Measurements from ENCODE around the gene ZBTB8OS. TPM values are rescaled to one million over a fixed set of nuclear protein-coding genes. Genes with fewer than 3 reads are reported as not detected.
"Not testable (repeated sequence)": the region's sequence is repeated elsewhere in the genome, so short reads cannot be mapped to it uniquely, and the experiment has no call there.

ZBTB8OS gene
- total and polyA plus RNA-seq, 9 of the 15 experiments (the other 6 are each of a cell fraction or from before 2014, with no cell fraction given), result 54.8 to 230 (median 107) TPM

DNA sequence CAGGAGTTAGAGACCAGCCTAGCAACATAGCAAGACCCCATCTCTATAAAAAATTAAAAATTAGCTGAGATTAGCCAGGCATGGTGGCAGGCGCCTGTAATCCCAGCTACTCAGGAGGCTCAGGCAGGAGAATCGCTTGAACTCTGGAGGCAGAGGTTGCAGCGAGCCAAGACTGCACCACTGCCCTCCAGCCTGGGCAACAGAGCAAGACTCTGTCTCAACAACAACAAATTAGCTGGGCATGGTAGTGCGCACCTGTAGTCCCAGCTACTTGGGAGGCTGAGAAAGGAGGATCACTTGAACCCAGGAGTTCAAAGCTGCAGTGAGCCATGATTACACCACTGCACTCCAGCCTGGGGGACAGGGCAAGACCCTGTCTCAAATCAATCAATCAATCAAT is 20.2 kb downstream of the ZBTB8OS start:
- in situ Hi-C loops (cut with MboI), result not testable (repeated sequence)

DNA sequence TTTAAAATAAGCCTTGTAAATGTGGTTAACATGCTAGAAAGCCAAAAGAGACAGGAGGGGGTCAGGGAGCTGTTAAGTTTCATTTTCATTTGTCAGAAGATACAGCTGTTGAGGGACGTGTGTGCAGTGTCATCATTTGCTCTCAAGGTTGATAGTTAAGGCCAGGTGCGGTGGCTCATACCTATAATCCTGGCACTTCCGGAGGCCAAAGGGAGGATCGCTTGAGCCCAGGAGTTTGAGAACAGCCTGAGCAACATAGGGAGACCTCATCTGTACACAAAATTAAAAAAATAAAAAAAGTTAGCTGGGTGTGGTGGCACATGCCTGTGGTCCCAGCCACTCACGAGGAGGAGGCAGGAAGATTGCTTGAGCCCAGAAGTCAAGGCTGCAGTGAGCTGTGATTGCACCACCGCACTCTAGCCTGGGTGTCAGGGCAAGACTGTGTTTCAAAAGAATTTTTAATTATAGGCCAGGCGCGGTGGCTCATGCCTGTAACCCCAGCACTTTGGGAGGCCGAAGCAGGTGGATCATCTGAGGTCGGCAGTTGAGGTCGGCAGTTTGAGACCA is 22.7 kb downstream of the ZBTB8OS start:
- Histone ChIP-seq H2AFZ (ENCODE audit: low read depth, low read length) (no peak overlapping the region), H3K9ac (ENCODE audit: insufficient read depth in 1 of 2, low read depth in 2 of 2, low read length in 2 of 2) (no peak overlapping the region), H3K4me1 (replicated peaks in 1 of 2; ENCODE audit: control insufficient read depth in 2 of 2, insufficient read depth in 2 of 2, low read length in 2 of 2) (no peaks in the 10 kb centered on the region), H3K4me2 (ENCODE audit: insufficient read depth, low read length) (no peak overlapping the region), H3K9me3 (replicated peaks; ENCODE audit: control insufficient read depth, insufficient read depth, low read depth, low read length) (no peaks in the 10 kb centered on the region), H3K27ac (ENCODE audit: extremely low read depth, low read depth, low read length) (no peak overlapping the region), H3K79me2 (ENCODE audit: control insufficient read depth, insufficient read depth, low read length) (no peaks in the 10 kb centered on the region), H4K20me1 (replicated peaks; ENCODE audit: control insufficient read depth, insufficient read depth, low read length) (no peaks in the 10 kb centered on the region; the same call in 1 of the 2 replicates), H3K4me3 (no peak overlapping the region), H3K9me1 (ENCODE audit: control insufficient read depth, insufficient read depth, low read length) (no peaks in the 10 kb centered on the region), H3K27me3 (ENCODE audit: control insufficient read depth in 2 of 2, insufficient read depth in 2 of 2, low read length in 2 of 2) (no peaks in the 10 kb centered on the region), H3K36me3 (ENCODE audit: control insufficient read depth, insufficient read depth, low read length) (peaks cover 45% of the 10 kb centered on the region; the same call in 2 of the 3 replicates)
- intact Hi-C loops (cut with micrococcal nuclease), result no loop called here
- FAIRE-seq, result no peak
- CTCF ChIA-PET (ENCODE audit: low intra/inter-chr PET ratio), result no interaction called here
- 92% methylated on average over 11 of the region's 11 CpGs for WGBS (ENCODE audit: insufficient coverage, low coverage, missing lambda C conversion rate)
- no TSS peak for BruUV-seq (replicated peaks)
- in situ Hi-C loops (cut with MboI), result no loop called here
- no peak for DNase-seq (ENCODE audit: extremely low read depth in 1 of 4, low spot score in 3 of 4)
- ATAC-seq, result no peak
- POLR2A ChIA-PET, result interaction anchor here (0.8 to 1.5 kb wide), 4 partner anchors 12 to 183 kb away, joined by 3 read pairs; partner anchors contain the start of genes RBBP4 and ZBTB8OS
- TF ChIP-seq ZBTB8A (IDR thresholded peaks at IDR 0.05; ENCODE audit: partially characterized antibody), result no peak
- TF ChIP-seq, protein P1, sequence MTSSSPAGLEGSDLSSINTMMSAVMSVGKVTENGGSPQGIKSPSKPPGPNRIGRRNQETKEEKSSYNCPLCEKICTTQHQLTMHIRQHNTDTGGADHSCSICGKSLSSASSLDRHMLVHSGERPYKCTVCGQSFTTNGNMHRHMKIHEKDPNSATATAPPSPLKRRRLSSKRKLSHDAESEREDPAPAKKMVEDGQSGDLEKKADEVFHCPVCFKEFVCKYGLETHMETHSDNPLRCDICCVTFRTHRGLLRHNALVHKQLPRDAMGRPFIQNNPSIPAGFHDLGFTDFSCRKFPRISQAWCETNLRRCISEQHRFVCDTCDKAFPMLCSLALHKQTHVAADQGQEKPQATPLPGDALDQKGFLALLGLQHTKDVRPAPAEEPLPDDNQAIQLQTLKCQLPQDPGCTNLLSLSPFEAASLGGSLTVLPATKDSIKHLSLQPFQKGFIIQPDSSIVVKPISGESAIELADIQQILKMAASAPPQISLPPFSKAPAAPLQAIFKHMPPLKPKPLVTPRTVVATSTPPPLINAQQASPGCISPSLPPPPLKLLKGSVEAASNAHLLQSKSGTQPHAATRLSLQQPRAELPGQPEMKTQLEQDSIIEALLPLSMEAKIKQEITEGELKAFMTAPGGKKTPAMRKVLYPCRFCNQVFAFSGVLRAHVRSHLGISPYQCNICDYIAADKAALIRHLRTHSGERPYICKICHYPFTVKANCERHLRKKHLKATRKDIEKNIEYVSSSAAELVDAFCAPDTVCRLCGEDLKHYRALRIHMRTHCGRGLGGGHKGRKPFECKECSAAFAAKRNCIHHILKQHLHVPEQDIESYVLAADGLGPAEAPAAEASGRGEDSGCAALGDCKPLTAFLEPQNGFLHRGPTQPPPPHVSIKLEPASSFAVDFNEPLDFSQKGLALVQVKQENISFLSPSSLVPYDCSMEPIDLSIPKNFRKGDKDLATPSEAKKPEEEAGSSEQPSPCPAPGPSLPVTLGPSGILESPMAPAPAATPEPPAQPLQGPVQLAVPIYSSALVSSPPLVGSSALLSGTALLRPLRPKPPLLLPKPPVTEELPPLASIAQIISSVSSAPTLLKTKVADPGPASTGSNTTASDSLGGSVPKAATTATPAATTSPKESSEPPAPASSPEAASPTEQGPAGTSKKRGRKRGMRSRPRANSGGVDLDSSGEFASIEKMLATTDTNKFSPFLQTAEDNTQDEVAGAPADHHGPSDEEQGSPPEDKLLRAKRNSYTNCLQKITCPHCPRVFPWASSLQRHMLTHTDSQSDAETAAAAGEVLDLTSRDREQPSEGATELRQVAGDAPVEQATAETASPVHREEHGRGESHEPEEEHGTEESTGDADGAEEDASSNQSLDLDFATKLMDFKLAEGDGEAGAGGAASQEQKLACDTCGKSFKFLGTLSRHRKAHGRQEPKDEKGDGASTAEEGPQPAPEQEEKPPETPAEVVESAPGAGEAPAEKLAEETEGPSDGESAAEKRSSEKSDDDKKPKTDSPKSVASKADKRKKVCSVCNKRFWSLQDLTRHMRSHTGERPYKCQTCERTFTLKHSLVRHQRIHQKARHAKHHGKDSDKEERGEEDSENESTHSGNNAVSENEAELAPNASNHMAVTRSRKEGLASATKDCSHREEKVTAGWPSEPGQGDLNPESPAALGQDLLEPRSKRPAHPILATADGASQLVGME (CRISPR knock-in tag; IDR thresholded peaks at IDR 0.05), result no peak
- TF ChIP-seq ZNF766 (CRISPR knock-in tag; conservative IDR thresholded peaks at IDR 0.05), result no peak
- TF ChIP-seq ERF (CRISPR knock-in tag; IDR thresholded peaks at IDR 0.05), result no peak
- no peak for TF ChIP-seq DIDO1 (tag; IDR thresholded peaks at IDR 0.05; ENCODE audit: low read depth)
- TF ChIP-seq, protein P2, sequence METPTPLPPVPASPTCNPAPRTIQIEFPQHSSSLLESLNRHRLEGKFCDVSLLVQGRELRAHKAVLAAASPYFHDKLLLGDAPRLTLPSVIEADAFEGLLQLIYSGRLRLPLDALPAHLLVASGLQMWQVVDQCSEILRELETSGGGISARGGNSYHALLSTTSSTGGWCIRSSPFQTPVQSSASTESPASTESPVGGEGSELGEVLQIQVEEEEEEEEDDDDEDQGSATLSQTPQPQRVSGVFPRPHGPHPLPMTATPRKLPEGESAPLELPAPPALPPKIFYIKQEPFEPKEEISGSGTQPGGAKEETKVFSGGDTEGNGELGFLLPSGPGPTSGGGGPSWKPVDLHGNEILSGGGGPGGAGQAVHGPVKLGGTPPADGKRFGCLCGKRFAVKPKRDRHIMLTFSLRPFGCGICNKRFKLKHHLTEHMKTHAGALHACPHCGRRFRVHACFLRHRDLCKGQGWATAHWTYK (CRISPR knock-in tag; IDR thresholded peaks at IDR 0.05), result no peak
- no peak for TF ChIP-seq KLF6 (CRISPR knock-in tag; IDR thresholded peaks at IDR 0.05; ENCODE audit: borderline replicate concordance)
- TF ChIP-seq BACH1 (tag; IDR thresholded peaks at IDR 0.05), result no peak

More for the DNA sequence above, 20.2 kb downstream of the ZBTB8OS start:
- DNase-seq (ENCODE audit: extremely low read depth in 1 of 4, low spot score in 3 of 4); CTCF ChIA-PET (ENCODE audit: low intra/inter-chr PET ratio); H3K9me1 ChIP-seq (ENCODE audit: control insufficient read depth, insufficient read depth, low read length); H3K9me3 ChIP-seq (replicated peaks; ENCODE audit: control insufficient read depth, insufficient read depth, low read depth, low read length); H3K79me2 ChIP-seq (ENCODE audit: control insufficient read depth, insufficient read depth, low read length); H3K4me1 ChIP-seq (replicated peaks in 1 of 2; ENCODE audit: control insufficient read depth in 2 of 2, insufficient read depth in 2 of 2, low read length in 2 of 2); H3K9ac ChIP-seq (ENCODE audit: insufficient read depth in 1 of 2, low read depth in 2 of 2, low read length in 2 of 2); ATAC-seq; H3K4me3 ChIP-seq; BruUV-seq (replicated peaks); H4K20me1 ChIP-seq (replicated peaks; ENCODE audit: control insufficient read depth, insufficient read depth, low read length); intact Hi-C loops (cut with micrococcal nuclease); H3K27me3 ChIP-seq (ENCODE audit: control insufficient read depth in 2 of 2, insufficient read depth in 2 of 2, low read length in 2 of 2); H2AFZ ChIP-seq (ENCODE audit: low read depth, low read length); H3K27ac ChIP-seq (ENCODE audit: extremely low read depth, low read depth, low read length); H3K4me2 ChIP-seq (ENCODE audit: insufficient read depth, low read length); FAIRE-seq: not testable (repeated sequence)
- POLR2A ChIA-PET, result interaction anchor here (2.1 kb wide), 1 partner anchor 9 kb away, joined by 5 read pairs; no protein-coding TSS in a partner anchor
- H3K36me3 ChIP-seq (ENCODE audit: control insufficient read depth, insufficient read depth, low read length), result peaks cover 63% of the 10 kb centered on the region; the same call in 2 of the 3 replicates
- WGBS (ENCODE audit: insufficient coverage, low coverage, missing lambda C conversion rate), result 87% methylated on average over 4 of the region's 4 CpGs
